Epithelial cell of prostate (primary cell): ENCODE measurements around the gene EPB41L2.
A peak's percentile ranks its signal among the peaks of the same experiment; 100 is the strongest.
"Not testable (repeated sequence)": the region's sequence is repeated elsewhere in the genome, so short reads cannot be mapped to it uniquely, and the experiment has no call there.

Source experiments
- DNase-seq: peaks from one replicate; pipeline ENCODE4 v3.0.0-alpha.2; 2011; ENCODE audit warnings: low read depth, low spot score
- H3K27ac ChIP-seq: fragments of 450-650 bp; 2 replicates; pipeline ENCODE4 v1.5.1; 2017; ENCODE audit warnings: mild to moderate bottlenecking

The EPB41L2 gene

DNA sequence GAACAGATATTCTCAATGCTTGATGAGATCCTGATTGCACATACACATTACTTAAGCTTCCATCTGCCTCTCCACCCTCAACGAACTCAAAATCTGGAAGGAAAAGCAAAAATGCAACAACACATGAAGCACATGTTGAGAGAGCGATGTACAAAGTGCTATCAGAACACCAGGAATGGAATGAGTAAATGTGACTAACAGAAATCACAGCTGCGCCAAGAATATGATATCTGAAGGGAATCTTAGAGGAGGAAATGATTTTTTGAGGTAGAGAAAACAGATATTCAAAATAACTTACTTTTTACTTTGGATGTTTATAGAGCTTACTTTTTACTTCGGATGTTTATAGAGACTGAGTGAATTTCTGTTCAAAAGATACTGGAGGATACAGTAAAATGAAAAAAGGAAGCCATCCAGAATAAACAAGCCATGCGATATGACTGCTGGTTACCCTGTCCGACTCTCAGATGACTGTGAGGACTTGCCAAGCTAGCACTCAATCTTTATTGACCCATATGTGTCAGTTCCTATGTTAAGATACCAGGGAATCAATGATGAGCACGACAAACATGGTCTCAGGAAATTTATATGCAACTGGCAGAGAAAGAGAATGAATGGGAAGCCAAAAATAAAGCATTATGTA lies 133.9 kb downstream of the EPB41L2 start:
- no peak for DNase-seq

DNA sequence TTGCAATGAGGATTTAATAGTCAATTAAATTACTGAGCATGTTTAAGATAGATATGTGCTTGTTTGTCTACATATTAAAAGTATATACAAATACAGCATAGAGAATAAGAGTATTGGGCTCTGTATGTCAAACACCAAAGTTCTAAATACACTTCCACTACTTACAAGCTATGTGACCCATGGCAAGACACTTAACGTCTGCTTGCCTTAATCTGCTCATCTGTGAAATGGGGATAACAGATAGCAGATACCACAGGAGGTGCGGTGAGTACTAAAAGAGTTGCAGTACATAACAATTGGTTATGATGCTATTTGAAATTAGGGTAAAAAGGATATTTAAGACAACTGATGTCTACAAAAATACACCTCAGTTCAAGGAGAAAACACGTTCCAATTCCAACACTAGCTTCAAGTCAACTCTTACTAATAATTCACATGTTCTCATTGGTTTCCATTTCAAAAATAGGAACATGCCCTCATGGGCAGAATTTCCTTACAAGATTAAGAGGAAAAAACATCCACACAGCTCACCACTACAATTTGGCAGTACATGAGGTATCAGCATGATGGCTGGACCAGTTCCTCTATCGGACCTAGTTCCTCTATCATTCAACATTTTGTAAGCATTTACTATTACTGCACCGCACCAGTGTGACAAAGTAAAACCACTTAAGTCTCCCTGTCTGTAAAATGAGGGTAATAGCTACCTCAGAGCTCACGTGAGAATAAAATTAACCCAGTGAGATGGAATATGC lies 134.7 kb downstream of the EPB41L2 start:
- no peak overlapping the region for H3K27ac ChIP-seq
- DNase-seq = no peak

More for the DNA sequence above, 133.9 kb downstream of the EPB41L2 start:
- H3K27ac ChIP-seq = no peak overlapping the region

DNA sequence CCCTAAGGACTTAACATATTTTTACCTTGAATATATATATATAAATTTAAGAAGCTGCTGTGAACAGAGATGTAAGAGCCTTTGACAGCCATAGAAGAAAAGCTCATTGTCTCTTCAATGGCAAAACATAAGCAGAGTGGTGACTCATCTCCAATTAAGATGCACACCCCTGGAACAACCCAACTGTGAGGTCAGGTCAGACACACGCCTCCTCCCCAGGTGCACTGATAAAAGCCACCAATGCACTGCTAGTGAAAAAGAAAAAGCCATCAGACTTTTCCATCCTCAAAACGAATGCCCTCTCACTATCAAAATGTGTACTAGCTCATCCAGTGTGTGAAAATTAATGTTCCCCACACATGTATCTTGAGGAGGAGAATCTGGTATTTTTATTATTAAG lies 135.7 kb downstream of the EPB41L2 start:
- H3K27ac ChIP-seq = no peak overlapping the region
- peak; percentile 22 for DNase-seq

DNA sequence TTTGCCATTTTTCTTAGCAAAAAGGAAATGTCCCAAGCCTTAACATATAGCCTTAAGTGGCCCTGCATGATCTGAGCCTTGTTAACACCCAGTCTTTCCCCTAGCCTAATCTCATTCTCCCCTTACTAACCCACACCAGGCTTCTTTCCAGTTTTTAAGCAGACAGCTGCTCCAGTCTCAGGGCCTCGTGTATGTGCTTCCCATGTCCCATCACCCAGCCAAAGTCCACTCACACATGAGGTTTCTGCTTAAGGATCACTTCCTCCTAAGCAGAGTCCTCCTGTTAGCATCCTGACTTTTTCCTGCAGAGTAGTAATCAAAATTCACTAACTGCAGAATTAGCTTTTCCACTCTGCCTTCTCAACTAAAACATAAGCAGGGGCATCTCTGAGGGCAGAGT lies 139.7 kb downstream of the EPB41L2 start:
- no peak overlapping the region for H3K27ac ChIP-seq
- DNase-seq = no peak

DNA sequence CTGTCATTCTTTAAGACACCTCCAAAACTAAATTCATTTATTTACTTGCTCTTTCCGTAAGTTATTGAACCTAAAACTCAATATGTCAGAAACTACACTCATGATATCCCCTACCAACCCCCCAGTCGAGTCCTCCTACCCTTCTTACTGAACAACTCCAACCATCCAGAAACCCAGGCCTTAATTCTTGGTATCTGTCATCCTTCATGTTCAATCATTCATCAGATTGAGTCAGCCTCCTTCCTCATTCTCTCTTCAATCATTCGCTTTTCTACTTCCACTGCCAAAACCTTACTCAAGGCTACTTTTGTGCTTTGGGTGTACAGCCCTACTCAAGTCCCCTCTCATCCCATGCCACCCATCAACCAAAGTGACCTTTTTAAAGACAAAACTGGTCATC lies 140.1 kb downstream of the EPB41L2 start:
- no peak overlapping the region for H3K27ac ChIP-seq
- no peak for DNase-seq

DNA sequence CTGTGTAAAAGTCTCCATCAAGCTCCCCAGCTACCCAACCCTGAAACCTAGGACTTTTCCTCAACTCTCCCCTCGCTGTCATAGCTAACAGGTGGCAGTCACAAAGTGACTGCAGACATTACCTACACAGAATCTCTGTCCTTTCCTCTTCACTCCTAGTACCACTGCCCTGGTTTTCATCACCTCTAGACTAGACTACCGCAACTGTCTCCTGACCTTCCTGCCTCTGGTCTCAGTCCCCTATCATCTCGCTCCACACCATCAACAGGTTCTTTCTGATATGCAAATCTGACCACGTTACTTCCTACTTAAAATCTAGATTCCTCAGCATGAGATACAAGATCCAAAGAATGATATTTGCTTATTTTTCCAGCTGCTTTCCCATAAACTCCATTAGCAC lies 142.1 kb downstream of the EPB41L2 start:
- DNase-seq = no peak
- no peak overlapping the region for H3K27ac ChIP-seq

DNA sequence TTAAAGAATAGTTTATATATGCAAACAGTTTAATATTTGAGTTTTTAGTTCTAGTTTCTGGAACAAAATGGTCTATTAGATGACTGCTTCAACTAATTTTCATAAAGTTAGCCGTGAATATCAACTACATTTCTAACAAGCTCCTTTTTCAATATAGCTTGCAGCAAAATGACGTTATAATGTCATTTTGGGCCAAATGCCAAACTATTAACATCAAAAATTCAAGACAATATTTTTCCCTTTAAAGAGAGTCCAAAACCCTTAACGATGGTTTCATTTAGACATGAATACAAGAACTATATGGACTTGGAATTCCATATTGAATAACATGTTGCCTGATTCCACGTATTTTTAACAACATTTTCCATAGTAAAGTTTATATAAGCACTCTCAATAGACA lies 144.9 kb downstream of the EPB41L2 start:
- no peak overlapping the region for H3K27ac ChIP-seq
- DNase-seq = no peak

DNA sequence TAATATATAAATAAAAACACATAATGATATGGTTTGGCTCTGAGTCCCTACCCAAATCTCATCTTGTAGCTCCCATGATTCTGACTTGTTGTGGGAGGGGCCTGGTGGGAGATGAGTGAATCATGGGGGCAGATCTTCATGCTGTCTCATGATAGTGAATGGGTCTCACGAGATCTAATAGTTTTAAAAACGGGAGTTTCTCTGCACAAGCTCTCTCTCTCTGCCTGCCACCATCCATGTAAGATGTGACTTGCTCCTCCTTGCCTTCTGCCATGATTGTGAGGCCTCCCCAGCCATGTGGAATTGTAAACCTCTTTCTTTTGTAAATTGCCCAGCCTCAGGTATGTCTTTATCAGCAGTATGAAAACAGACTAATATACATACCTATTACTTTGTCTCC lies 147.4 kb downstream of the EPB41L2 start:
- not testable (repeated sequence) for H3K27ac ChIP-seq, DNase-seq

DNA sequence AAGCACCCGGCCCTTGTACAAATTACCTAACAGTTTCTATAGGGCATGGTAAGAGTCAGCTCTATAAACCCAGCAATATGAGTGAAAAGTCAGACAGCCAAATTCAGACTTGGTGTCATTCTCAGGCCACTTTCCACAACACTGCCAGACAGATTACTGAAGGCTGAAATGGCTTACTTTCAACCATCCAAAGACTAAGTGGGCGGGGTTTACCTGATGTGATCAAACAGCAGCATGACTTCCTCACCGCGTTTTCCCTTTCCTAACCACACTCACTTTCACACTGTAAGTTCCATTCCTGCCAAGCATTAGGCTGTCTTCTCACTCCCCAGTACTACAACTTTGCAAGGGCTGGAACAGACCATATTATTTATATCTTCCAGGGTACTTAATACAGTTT lies 149.9 kb downstream of the EPB41L2 start:
- no peak overlapping the region for H3K27ac ChIP-seq
- DNase-seq = no peak

DNA sequence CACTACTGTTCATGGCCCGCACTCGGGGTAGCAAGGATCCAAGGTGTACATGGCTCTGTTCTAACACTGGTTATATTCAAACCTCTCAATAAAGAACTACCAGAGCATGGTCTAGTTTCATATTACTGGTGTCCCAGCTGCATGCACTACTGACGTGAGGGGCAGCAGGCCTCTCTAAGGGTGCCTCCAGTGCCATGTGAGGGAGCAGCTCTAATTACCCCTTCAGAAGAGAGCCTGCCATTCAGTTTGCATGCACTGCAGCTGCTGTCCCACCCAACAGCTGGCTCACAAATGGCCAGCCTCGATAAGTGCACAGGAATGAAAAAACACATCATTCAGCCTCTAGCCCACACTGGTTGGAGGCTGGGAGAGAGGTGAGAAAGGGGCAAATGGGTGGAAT lies 150.6 kb downstream of the EPB41L2 start:
- DNase-seq = no peak

DNA sequence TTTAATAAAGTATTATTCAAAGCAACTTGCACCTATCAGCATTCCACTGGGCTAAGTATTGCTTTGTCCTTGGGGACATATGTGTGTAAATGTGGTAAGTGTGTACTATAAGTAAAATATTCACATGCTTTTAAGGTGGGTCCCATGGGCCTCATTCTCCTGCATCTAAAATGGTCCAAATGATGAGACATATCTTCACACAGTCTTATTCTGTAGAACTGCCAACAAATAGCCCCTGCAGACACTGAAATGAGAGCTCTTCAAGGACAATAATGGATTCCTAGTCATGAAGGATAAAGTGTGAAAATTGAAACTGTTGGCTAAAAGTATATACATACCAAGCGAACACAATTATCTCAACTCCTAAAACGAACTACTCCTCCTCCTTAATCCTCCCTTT lies 154.1 kb downstream of the EPB41L2 start:
- no peak overlapping the region for H3K27ac ChIP-seq
- DNase-seq = no peak

More for the DNA sequence above, 150.6 kb downstream of the EPB41L2 start:
- no peak overlapping the region for H3K27ac ChIP-seq

DNA sequence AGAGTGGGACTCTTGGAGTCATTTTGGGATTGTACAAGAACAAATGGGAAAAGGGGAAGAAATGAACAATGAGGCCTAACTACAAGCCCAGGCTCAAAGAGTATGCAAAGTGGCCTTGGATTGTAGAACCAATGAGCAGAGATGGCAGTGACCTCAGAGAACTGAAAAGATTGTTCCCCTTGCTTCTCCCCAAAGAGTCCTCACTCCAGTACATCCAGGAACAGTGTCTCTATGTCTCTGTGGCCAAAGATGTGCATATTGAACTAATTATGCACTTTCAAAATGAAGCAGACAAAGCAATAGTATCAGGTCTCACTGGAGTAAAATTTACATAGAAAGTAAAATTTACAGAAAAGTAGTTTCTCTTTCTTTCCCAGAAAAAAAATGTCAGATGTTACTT lies 154.9 kb downstream of the EPB41L2 start:
- no peak for DNase-seq
- H3K27ac ChIP-seq = no peak overlapping the region

DNA sequence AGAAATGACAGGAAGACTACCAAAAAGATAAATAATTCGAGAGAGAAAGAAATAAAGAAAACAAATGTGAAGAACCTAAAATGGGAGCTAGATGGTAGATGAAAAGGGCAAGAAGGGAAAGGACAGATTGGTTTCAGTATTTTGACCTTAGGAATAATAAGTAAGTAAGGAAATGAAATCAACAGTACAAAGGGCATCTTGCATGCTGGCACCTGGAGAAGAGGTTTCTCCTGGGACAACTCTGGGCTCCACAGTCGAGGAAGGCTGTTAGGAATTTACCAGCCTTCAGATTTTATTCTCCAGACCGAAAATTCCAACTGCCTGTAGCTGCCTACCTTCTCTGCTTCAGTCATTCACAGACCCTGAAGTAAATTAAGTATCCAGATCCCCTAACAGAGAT lies 155.4 kb downstream of the EPB41L2 start:
- no peak overlapping the region for H3K27ac ChIP-seq
- no peak for DNase-seq

DNA sequence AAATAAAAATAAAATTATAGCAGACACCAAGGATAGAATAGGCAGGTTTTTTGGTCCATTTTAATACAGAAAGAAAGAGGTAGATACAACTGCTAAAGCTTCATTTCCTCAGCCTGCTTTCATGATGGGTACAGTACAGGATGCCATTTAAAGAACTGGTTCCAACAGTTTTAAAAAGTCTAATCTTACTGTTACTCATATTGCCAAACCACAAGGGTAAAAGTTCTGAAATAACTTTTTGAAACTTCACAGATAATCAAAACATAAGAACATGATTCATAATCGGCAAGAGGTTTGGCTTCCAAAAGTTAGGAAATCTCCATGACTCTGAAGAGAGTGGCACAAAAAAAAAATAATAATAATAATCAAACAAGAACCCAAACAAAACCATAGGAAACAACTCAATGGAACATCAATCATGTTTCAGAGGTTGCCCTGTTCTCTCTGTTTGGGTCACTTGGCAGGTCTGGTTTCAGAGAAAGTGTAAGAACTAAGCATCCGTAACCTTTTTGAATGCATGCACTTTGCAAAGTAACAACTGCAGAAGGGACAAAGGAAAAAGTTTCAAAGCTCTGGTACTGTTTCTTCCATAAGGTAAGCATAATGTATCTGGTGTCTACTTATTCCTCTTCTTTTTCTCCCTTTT lies 156.2 kb downstream of the EPB41L2 start:
- no peak overlapping the region for H3K27ac ChIP-seq
- DNase-seq = no peak

DNA sequence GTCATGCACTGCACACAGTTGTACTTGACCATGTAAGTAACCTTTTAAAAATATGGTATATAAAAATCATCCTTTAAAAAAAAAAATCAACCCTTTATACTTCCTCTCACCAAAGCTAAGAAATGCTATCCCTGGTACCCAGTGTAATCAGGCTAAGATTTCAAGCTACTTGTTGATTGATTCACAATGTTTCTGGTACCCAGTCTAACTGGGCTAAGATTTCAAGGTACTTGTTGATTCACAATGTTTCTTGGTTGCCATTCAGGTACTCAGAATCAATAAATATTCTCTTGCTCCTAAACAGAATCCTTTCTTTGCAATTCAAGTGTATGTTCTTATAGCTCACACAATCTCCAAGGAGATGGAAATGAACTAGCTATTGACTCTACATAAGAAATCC lies 159.4 kb downstream of the EPB41L2 start:
- no peak overlapping the region for H3K27ac ChIP-seq
- no peak for DNase-seq

DNA sequence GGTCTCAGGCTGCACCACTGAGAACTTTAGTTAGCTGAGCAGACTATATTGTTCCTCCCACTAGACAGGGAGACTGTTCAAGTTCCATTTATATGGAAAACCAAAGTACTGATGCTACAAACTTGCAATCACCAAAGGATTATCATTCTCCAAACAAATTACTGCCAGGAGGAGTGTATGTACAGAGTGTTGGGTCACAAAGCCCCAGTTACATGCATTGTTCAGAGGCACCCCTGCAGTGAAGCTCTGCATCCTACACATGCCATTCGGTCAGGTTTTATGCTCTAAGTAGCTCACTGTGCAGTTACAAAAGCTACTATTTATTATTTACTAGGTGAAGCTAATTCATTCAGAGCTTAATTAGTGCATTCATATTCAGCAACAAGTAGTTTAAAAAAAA lies 160.0 kb downstream of the EPB41L2 start:
- H3K27ac ChIP-seq = no peak overlapping the region
- DNase-seq = no peak

DNA sequence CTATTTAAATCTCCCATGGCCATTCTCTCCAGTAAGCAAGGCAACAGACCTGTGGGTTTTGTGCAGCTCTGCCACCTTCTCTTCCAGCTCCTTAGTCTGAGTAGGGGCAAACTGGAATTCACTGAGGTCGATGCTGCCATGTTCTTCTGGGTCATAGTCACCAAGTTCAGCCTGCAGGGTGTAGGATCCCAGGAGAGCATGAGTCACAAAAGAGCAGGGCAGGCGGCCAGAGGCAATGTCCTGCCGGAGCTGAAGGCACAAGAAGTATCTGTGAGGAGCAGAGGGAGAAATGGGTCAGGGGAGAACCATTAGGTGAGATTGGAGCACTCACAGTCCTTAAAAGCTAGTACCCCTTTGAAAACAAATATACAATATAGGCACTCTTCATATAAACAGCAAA lies 162.1 kb downstream of the EPB41L2 start:
- no peak overlapping the region for H3K27ac ChIP-seq
- no peak for DNase-seq

DNA sequence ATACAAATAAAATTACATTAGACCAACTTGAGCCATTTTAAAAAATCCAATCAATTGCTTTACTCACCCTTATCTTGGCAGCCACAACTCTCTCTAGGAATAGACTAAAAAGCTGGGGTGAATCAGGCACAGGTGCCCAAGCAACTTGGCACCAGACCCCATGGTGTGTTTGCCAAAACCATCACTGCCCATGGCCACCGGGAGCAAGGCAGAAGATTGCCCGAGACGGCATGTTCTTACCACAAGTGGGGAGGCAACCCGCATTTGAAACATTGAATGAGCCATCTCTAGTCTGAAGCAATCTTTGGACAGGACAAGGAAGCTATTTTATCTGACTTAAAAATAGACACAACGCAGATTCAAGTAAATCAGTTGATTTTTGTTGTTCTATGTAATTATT lies 166.8 kb downstream of the EPB41L2 start:
- H3K27ac ChIP-seq = no peak overlapping the region
- DNase-seq = no peak

DNA sequence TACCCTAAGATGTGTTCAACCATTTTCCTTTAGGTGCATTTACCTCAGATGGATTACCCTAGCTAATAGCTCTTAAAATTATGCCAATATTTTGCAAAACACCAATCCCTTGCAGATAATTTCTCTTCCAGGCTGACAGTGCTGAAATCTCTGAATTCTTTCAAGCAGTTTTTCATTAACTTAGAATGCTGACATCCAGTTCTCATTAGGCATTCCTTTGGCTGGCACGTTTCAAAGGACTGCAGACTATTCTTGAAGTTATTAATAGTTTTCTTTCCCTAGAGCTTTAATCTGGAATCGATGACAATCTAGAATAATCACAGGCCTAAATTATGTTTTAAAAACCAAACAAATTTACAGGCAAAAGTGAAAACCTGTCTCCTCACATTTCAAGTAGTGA lies 167.5 kb downstream of the EPB41L2 start:
- no peak for DNase-seq
- no peak overlapping the region for H3K27ac ChIP-seq

DNA sequence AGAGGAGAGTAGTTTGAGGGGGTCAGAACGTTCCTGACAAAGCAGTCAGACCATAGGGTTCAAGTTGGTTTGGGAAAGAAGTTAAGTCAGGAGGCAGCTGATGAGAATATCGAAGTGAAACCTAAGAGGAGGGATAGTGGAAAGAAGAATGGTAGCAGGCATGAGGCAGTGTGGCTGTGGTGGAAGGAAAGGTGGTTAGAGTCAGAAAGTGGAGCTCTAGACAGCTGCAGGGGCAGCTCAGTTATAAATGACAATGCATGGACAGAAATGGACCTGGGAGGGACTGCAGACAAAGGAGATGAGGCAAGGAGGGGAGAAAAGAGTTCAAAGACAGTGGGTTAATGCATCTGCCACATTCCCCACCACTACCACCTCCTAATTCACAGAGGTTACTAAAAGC lies 169.3 kb downstream of the EPB41L2 start:
- no peak for DNase-seq
- H3K27ac ChIP-seq = no peak overlapping the region

DNA sequence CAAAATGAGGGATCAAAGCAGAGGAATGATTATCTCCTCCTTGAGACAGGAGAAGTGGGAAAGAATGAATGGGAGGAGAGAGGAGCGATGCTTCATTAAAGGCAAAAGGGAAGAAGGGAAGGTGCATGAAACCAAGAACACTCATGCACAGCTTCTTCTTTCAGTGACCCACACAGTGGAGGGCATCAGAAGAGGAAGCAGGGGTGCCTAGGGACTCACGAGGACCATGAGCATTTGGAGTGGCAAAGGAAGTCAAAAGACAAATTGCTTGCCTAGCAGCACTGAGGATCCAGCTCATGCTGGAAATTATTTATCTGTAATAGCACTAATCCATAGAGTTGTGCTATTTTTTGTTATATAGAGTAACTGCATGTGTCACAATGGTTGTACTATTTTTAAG lies 169.8 kb downstream of the EPB41L2 start:
- no peak for DNase-seq
- no peak overlapping the region for H3K27ac ChIP-seq

DNA sequence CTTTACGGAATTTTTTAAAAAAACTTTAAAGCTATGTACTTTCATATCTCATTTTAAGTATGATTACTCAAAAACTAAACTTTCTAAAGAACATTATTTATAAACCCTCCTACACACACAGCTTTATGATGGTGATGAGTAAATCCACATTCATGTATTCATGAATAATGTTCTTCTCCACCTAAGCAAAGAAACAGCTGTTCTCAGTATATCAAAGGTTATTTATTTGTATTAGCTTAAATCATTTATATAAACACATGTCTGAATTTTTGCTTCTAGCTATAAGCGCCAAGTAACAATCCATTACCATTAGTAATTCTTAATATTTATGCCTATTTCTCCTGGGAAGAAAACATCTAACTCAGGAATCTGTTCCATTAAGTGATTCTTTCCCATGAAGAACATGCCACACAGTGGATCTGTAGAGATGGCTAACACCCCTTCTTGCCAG lies 172.5 kb downstream of the EPB41L2 start:
- no peak overlapping the region for H3K27ac ChIP-seq
- DNase-seq = no peak
